ENCODE results near the gene ZNF575. TPM values are rescaled to one million over a fixed set of nuclear protein-coding genes. Genes with fewer than 3 reads are reported as not detected.
A peak's percentile ranks its signal among the peaks of the same experiment; 100 is the strongest.

Gene ZNF575
- total RNA-seq, 2 experiments from 2014 or later, result 2.6 to 2.7 TPM

DNA sequence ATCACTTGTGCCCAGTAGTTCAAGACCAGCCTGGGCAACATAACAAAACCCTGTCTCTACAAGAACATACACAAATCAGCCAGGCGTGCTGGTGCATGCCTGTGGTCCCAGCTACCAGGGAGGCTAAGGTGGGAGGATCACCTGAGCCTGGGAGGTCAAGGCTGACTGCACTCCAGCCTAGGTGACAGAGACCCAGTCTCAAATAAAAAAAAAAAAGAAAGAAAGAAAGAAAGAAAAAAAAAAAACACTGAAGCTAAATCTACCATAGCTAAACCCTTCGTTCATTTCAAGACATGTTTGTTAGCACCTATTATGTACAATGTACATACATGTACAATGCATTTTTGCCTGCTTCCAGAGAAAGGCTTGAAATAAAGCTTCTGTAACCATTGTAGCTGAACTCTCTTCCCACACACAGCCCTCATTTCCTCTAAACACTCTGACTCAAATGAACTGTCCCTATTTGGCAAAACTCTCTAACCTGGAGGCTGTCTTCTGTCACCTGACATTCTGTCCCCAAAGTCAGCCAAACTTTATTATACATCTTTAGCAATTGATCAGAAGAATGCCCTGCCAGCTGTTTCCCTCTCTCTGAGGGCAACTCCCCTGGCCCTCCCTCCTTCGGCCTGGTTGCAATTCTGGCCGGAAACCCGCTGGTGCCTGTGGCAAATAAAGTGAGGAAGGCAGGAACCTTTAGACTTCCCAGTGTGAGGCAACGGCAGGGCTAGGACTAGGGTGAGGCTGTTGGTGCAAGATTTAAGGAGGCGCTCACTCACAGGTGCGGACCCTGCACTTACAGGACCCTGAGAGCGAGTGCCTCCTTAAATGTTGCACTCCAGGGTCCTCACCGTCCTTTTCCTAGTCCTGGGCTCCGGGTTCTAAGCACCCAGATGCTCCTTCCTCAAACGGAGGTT is 7.8 kb upstream of the ZNF575 start:
- H3K4me1 ChIP-seq (ENCODE audit: insufficient read depth, low read length), result peaks cover 31% of the 10 kb centered on the region
- peaks cover 4% of the 10 kb centered on the region for H3K36me3 ChIP-seq (ENCODE audit: insufficient read depth, low read length)
- no peaks in the 10 kb centered on the region for H3K27me3 ChIP-seq (ENCODE audit: control insufficient read depth in 1 of 2, insufficient read depth in 2 of 2, low read length in 2 of 2)
- H3K9me3 ChIP-seq (ENCODE audit: control insufficient read depth in 1 of 2, insufficient read depth in 1 of 2, low read length in 2 of 2), result no peaks in the 10 kb centered on the region
- Mint-ChIP-seq H3K9me3 (no peaks in the 10 kb centered on the region), H3K27me3 (no peaks in the 10 kb centered on the region), H3K27ac (peak overlapping the region; percentile 76), H3K4me1 (ENCODE audit: low read depth) (peaks cover 28% of the 10 kb centered on the region), H3K36me3 (ENCODE audit: low read depth) (peaks cover 4% of the 10 kb centered on the region), H3K4me3 (peak overlapping the region; percentile 77)
- peak in 7 of 14 experiments; percentile 21 to 65 (median 54) for DNase-seq
- TF ChIP-seq, protein P1, sequence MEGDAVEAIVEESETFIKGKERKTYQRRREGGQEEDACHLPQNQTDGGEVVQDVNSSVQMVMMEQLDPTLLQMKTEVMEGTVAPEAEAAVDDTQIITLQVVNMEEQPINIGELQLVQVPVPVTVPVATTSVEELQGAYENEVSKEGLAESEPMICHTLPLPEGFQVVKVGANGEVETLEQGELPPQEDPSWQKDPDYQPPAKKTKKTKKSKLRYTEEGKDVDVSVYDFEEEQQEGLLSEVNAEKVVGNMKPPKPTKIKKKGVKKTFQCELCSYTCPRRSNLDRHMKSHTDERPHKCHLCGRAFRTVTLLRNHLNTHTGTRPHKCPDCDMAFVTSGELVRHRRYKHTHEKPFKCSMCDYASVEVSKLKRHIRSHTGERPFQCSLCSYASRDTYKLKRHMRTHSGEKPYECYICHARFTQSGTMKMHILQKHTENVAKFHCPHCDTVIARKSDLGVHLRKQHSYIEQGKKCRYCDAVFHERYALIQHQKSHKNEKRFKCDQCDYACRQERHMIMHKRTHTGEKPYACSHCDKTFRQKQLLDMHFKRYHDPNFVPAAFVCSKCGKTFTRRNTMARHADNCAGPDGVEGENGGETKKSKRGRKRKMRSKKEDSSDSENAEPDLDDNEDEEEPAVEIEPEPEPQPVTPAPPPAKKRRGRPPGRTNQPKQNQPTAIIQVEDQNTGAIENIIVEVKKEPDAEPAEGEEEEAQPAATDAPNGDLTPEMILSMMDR (IDR thresholded peaks at IDR 0.05), result no peak
- ChIA-PET POLR2A (interaction anchor here (0.8 to 3.0 kb wide), 11 partner anchors 8 to 93 kb away, joined by 3 to 21 read pairs (median 7); partner anchors contain the start of genes IRGQ, PHLDB3, ZNF575 and ZNF576), CTCF (interaction anchor here (0.7 to 3.1 kb wide), 9 partner anchors 9 to 93 kb away, joined by 3 to 23 read pairs (median 5); partner anchors contain the start of genes IRGQ and ZNF576)
- H3K27ac ChIP-seq (ENCODE audit: low read depth in 1 of 2, low read length in 2 of 2), result peak overlapping the region; percentile 66 to 73
- intact Hi-C loops (cut with DNase I, micrococcal nuclease), result loop anchor here (5.0 kb wide), 2 partner anchors 37 to 323 kb away; no protein-coding TSS in a partner anchor
- H3K4me3 ChIP-seq (ENCODE audit: low read length), result peak overlapping the region; percentile 93
- peak; percentile 71 for ATAC-seq (ENCODE audit: poor library complexity)

DNA sequence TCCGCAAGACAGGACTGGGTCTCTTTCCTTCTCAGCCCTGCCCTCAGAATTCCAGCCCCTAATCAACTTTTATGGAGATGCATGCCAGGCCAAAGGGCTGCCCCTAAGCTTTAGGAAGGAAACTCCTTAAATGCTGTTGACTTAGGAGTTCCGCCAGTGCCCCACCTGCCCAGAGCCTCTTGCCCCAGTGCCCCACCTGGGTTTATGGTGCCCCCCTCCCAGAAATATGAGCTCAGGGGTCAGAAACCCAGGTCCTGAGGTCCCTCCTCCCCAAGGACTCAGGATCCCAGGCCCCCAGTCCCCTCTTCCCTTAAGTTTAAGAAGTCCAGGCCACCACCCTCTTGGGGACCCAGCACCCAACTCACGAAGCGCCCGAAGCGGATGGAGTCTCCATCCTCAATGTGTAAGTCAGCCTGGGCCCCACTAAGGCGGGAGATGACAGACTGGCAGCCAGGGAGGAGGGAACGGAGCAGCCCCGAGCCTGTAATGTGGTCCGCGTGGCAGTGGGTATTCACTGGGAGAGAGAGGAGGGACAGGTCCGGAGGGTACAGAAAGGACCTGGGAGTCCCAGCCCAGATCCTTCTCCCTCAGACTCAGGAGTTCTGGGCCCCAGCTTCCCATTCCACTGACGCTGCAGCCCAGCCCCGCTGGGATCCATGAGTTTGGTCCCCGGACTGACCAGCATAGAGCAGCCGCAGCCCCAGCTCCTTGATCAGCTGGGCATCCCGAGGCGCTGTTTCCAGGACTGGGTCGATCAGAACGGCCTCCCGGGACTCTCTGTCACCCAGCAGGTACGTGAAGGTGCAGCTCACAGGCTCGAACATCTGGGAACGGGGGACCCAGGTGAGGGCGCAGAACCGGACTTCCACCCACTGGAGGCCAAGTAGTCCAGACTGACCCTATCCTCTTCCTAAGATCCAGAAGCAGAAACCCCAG is 6.9 kb upstream of the ZNF575 start:
- intact Hi-C loops (cut with DNase I, micrococcal nuclease), result loop anchor here (2.0 to 5.0 kb wide), 2 partner anchors 36 to 71 kb away; partner anchors contain the start of genes IRGQ (in 1 of the 2) and ZNF576 (in 1 of the 2)
- peak overlapping the region; percentile 93 for H3K4me3 ChIP-seq (ENCODE audit: low read length)
- DNase-seq, result peak in 6 of 14 experiments; percentile 15 to 48 (median 40)
- Mint-ChIP-seq H3K9me3 (no peaks in the 10 kb centered on the region), H3K36me3 (ENCODE audit: low read depth) (peaks cover 4% of the 10 kb centered on the region), H3K27ac (peak overlapping the region; percentile 76), H3K27me3 (no peaks in the 10 kb centered on the region), H3K4me3 (peak overlapping the region; percentile 77), H3K4me1 (ENCODE audit: low read depth) (peaks cover 28% of the 10 kb centered on the region)
- H3K9me3 ChIP-seq (ENCODE audit: control insufficient read depth in 1 of 2, insufficient read depth in 1 of 2, low read length in 2 of 2), result no peaks in the 10 kb centered on the region
- ChIA-PET POLR2A (interaction anchor here (1.2 to 3.0 kb wide), 7 partner anchors 7 to 87 kb away, joined by 4 to 21 read pairs (median 7); partner anchors contain the start of genes IRGQ, PHLDB3, ZNF575 and ZNF576), CTCF (interaction anchor here (1.5 to 3.1 kb wide), 4 partner anchors 9 to 79 kb away, joined by 3 to 23 read pairs (median 13); partner anchors contain the start of genes IRGQ and ZNF576)
- peaks cover 31% of the 10 kb centered on the region for H3K4me1 ChIP-seq (ENCODE audit: insufficient read depth, low read length)
- ATAC-seq (ENCODE audit: poor library complexity), result peak; percentile 34
- H3K36me3 ChIP-seq (ENCODE audit: insufficient read depth, low read length), result peaks cover 2% of the 10 kb centered on the region
- TF ChIP-seq, protein P1 (IDR thresholded peaks at IDR 0.05), result no peak
- H3K27ac ChIP-seq (ENCODE audit: low read depth in 1 of 2, low read length in 2 of 2), result peak overlapping the region; percentile 66 to 73
- no peaks in the 10 kb centered on the region for H3K27me3 ChIP-seq (ENCODE audit: control insufficient read depth in 1 of 2, insufficient read depth in 2 of 2, low read length in 2 of 2)

All from CD4-positive, alpha-beta T cell (primary cell).